HEK293 (cell line): ENCODE results near the gene HPSE.

Source experiments
- CTCF ChIA-PET: fragments of 350-600 bp; formaldehyde crosslinking; extraction: SDS; loops from one replicate; lab custom pipeline; 2021; ENCODE audit warnings: antibody characterized with exemption; lab: Yijun Ruan, JAX
- POLR2A ChIA-PET: fragments of 300-600 bp; formaldehyde crosslinking; extraction: SDS; loops from one replicate; lab custom pipeline; 2020; ENCODE audit warnings: antibody characterized with exemption, inconsistent platforms; lab: Yijun Ruan, JAX
- H3K27ac ChIP-seq: fragments of 200-500 bp; sonication (Bioruptor generic); 2 replicates; pipeline ENCODE4 v1.5.1; 2014; ENCODE audit warnings: low read depth, low read length, control low read depth, inconsistent platforms; ENCODE audit errors: extremely low read depth
- H3K36me3 ChIP-seq, 2 experiments: fragments of 200-500 bp in 1 of 2; sonication (Bioruptor generic) in 1 of 2; 1 replicate in 1 of 2; 2 replicates in 1 of 2; pipeline ENCODE4 v1.5.1; 2014 to 2017; ENCODE audit warnings: inconsistent platforms in 2 of 2, low read length in 2 of 2; ENCODE audit not compliant: control insufficient read depth in 2 of 2, insufficient read depth in 1 of 2
- H3K4me1 ChIP-seq: fragments of 200-500 bp; sonication (Bioruptor generic); 2 replicates; pipeline ENCODE4 v1.5.1; 2014; ENCODE audit warnings: mild to moderate bottlenecking, low read length, inconsistent platforms; ENCODE audit not compliant: control insufficient read depth, insufficient read depth
- H3K4me3 ChIP-seq: 2 replicates; pipeline ENCODE4 v1.5.1; 2011; ENCODE audit warnings: low read depth, mild to moderate bottlenecking, control low read depth, low read length, moderate library complexity
- H3K9me3 ChIP-seq: fragments of 200-500 bp; sonication (Bioruptor generic); 2 replicates; pipeline ENCODE4 v1.5.1; 2014; ENCODE audit warnings: low read depth, low read length, inconsistent platforms; ENCODE audit not compliant: control insufficient read depth, insufficient read depth
- ZFHX2 ChIP-seq: fragments of 450-650 bp; formaldehyde crosslinking; conservative IDR thresholded peaks from 2 replicates; pipeline ENCODE4 v1.5.1; 2016; ENCODE audit warnings: missing biosample characterization, missing genetic modification characterization
- ZNF10 ChIP-seq: fragments of 450-650 bp; formaldehyde crosslinking; IDR thresholded peaks from 2 replicates; pipeline ENCODE4 v1.5.1; 2017; ENCODE audit warnings: missing biosample characterization, missing genetic modification characterization
- ZNF121 ChIP-seq: fragments of 450-650 bp; formaldehyde crosslinking; IDR thresholded peaks from 2 replicates; pipeline ENCODE4 v1.5.1; 2016; ENCODE audit warnings: missing biosample characterization, missing genetic modification characterization
- ZNF394 ChIP-seq: fragments of 450-650 bp; formaldehyde crosslinking; IDR thresholded peaks from 2 replicates; pipeline ENCODE4 v1.5.1; 2016; ENCODE audit warnings: missing biosample characterization, missing genetic modification characterization, mild to moderate bottlenecking, moderate library complexity, borderline replicate concordance
- ZNF426 ChIP-seq: fragments of 450-650 bp; formaldehyde crosslinking; IDR thresholded peaks from 2 replicates; pipeline ENCODE4 v1.5.1; 2017; ENCODE audit warnings: missing biosample characterization, missing genetic modification characterization, mild to moderate bottlenecking, inconsistent platforms, moderate library complexity
- ZNF785 ChIP-seq: fragments of 450-650 bp; formaldehyde crosslinking; IDR thresholded peaks from 2 replicates; pipeline ENCODE4 v1.5.1; 2016; ENCODE audit warnings: missing biosample characterization, missing genetic modification characterization
- TF ChIP-seq, protein P1 (sequence below): fragments of 450-650 bp; formaldehyde crosslinking; IDR thresholded peaks from 2 replicates; pipeline ENCODE4 v1.5.1; 2016; ENCODE audit warnings: missing biosample characterization, missing genetic modification characterization
- TF ChIP-seq, protein P2 (sequence below): fragments of 450-650 bp; formaldehyde crosslinking; IDR thresholded peaks from 2 replicates; pipeline ENCODE4 v1.5.1; 2016; ENCODE audit warnings: missing biosample characterization, missing genetic modification characterization
- TF ChIP-seq, protein P3 (sequence below): fragments of 450-650 bp; formaldehyde crosslinking; IDR thresholded peaks from 2 replicates; pipeline ENCODE4 v1.5.1; 2017; ENCODE audit warnings: missing biosample characterization, missing genetic modification characterization
- TF ChIP-seq, protein P4 (sequence below): fragments of 450-650 bp; formaldehyde crosslinking; IDR thresholded peaks from 2 replicates; pipeline ENCODE4 v1.5.1; 2016; ENCODE audit warnings: missing biosample characterization, missing genetic modification characterization

HPSE gene

DNA sequence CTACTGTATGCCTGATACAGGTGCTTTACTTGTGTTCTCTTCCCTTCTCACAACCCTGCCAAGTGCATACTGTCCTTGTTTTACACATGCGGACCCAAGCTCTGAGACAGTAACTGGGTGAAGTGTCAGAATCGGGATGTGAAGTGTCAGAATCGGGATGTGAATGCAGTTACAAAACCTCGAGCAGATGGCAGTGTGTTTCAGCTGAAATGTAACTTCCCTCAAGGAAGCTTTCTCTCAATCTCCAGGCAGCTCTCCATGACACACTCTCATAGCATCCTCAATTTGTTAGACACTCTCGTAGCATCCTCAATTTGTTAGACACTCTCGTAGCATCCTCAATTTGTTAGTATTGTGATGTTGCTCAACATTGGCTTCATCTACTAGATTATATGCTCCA, 1.1 kb upstream of the HPSE start (continued):
- TF ChIP-seq, protein P1, sequence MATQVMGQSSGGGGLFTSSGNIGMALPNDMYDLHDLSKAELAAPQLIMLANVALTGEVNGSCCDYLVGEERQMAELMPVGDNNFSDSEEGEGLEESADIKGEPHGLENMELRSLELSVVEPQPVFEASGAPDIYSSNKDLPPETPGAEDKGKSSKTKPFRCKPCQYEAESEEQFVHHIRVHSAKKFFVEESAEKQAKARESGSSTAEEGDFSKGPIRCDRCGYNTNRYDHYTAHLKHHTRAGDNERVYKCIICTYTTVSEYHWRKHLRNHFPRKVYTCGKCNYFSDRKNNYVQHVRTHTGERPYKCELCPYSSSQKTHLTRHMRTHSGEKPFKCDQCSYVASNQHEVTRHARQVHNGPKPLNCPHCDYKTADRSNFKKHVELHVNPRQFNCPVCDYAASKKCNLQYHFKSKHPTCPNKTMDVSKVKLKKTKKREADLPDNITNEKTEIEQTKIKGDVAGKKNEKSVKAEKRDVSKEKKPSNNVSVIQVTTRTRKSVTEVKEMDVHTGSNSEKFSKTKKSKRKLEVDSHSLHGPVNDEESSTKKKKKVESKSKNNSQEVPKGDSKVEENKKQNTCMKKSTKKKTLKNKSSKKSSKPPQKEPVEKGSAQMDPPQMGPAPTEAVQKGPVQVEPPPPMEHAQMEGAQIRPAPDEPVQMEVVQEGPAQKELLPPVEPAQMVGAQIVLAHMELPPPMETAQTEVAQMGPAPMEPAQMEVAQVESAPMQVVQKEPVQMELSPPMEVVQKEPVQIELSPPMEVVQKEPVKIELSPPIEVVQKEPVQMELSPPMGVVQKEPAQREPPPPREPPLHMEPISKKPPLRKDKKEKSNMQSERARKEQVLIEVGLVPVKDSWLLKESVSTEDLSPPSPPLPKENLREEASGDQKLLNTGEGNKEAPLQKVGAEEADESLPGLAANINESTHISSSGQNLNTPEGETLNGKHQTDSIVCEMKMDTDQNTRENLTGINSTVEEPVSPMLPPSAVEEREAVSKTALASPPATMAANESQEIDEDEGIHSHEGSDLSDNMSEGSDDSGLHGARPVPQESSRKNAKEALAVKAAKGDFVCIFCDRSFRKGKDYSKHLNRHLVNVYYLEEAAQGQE (tag by site-specific recombination), result no peak
- TF ChIP-seq, protein P2, sequence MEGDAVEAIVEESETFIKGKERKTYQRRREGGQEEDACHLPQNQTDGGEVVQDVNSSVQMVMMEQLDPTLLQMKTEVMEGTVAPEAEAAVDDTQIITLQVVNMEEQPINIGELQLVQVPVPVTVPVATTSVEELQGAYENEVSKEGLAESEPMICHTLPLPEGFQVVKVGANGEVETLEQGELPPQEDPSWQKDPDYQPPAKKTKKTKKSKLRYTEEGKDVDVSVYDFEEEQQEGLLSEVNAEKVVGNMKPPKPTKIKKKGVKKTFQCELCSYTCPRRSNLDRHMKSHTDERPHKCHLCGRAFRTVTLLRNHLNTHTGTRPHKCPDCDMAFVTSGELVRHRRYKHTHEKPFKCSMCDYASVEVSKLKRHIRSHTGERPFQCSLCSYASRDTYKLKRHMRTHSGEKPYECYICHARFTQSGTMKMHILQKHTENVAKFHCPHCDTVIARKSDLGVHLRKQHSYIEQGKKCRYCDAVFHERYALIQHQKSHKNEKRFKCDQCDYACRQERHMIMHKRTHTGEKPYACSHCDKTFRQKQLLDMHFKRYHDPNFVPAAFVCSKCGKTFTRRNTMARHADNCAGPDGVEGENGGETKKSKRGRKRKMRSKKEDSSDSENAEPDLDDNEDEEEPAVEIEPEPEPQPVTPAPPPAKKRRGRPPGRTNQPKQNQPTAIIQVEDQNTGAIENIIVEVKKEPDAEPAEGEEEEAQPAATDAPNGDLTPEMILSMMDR (tag by site-specific recombination), result no peak
- no peak for TF ChIP-seq ZNF785 (tag by site-specific recombination)

DNA sequence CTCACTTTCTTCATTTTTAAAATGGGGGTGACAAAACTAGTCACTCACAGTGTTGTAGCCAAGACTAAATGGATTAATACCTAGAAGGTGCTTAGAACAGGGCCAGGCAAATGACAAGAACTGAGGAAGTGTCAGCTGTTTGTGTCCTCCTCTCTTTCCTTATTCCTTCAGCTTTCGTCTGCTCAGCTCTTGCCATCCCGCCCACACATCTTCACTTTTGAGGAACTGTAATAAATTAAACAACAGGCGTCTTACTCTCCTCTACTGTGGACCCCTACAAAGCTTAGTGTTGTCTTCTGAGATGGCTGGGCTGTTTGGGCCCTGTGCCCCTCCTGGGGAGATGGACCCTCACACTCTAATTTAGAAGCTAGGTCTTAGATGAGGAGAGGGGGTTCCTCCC, 2.7 kb downstream of the HPSE start:
- Histone ChIP-seq H3K27ac (no peak overlapping the region), H3K9me3 (no peaks in the 10 kb centered on the region), H3K36me3 (no peaks in the 10 kb centered on the region), H3K4me3 (no peak overlapping the region), H3K4me1 (no peaks in the 10 kb centered on the region)
- ChIA-PET POLR2A (no interaction called here), CTCF (no interaction called here)
- TF ChIP-seq ZNF394, result no peak
- TF ChIP-seq ZFHX2, result peak; percentile 15; the same call in 1 of the 2 replicates

DNA sequence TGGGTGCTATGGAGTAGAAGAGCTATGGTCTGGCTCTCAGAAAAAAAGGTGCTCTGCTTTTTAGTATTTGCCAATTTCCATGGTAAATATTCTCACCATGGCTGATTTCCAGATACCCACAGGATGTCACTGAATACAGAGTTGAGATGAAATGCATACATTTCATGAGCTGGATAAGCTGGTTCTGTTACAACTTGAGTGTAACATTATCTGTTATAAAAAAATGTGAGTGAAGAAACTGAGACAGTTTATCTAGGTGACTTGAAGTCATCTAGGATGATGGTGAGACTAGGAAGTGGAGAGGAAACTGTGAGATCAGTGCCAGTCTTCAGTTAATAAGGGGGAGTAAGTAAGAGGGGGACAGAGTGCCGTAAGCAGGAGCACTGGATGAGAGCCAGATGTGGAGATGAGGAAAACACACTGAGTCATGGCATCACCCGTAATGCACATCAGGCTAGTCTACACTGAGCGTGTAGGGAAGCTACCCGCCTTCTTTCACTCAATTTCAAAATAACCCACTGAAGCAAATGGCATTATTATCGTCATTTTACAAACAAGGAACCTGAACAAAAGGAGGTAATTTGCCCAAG, 5.0 kb downstream of the HPSE start:
- Histone ChIP-seq H3K4me3 (no peak overlapping the region), H3K27ac (no peak overlapping the region), H3K36me3 (no peaks in the 10 kb centered on the region), H3K9me3 (no peaks in the 10 kb centered on the region), H3K4me1 (no peaks in the 10 kb centered on the region)
- ChIA-PET CTCF (interaction anchor here (0.6 kb wide), 1 partner anchor 49 kb away, joined by 3 read pairs; no protein-coding TSS in a partner anchor), POLR2A (interaction anchor here (0.5 to 1.3 kb wide), 2 partner anchors 45 to 317 kb away, joined by 3 to 5 read pairs; partner anchors contain the start of gene COQ2)
- TF ChIP-seq ZNF121 (tag by site-specific recombination) (no peak), ZNF10 (tag by site-specific recombination) (no peak), ZNF426 (tag by site-specific recombination) (no peak)
- TF ChIP-seq, protein P3, sequence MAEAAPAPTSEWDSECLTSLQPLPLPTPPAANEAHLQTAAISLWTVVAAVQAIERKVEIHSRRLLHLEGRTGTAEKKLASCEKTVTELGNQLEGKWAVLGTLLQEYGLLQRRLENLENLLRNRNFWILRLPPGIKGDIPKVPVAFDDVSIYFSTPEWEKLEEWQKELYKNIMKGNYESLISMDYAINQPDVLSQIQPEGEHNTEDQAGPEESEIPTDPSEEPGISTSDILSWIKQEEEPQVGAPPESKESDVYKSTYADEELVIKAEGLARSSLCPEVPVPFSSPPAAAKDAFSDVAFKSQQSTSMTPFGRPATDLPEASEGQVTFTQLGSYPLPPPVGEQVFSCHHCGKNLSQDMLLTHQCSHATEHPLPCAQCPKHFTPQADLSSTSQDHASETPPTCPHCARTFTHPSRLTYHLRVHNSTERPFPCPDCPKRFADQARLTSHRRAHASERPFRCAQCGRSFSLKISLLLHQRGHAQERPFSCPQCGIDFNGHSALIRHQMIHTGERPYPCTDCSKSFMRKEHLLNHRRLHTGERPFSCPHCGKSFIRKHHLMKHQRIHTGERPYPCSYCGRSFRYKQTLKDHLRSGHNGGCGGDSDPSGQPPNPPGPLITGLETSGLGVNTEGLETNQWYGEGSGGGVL (tag by site-specific recombination), result peak; percentile 96
- TF ChIP-seq, protein P4, sequence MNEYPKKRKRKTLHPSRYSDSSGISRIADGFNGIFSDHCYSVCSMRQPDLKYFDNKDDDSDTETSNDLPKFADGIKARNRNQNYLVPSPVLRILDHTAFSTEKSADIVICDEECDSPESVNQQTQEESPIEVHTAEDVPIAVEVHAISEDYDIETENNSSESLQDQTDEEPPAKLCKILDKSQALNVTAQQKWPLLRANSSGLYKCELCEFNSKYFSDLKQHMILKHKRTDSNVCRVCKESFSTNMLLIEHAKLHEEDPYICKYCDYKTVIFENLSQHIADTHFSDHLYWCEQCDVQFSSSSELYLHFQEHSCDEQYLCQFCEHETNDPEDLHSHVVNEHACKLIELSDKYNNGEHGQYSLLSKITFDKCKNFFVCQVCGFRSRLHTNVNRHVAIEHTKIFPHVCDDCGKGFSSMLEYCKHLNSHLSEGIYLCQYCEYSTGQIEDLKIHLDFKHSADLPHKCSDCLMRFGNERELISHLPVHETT, result no peak
- TF ChIP-seq, protein P1 (tag by site-specific recombination), result no peak
